ENCODE results near the gene ZFHX2. TPM values are rescaled to one million over a fixed set of nuclear protein-coding genes. Genes with fewer than 3 reads are reported as not detected.

Gene ZFHX2
- total and polyA plus RNA-seq, 2 of the 13 experiments (the other 11 are each of a cell fraction or from before 2014, with no cell fraction given): 0.17 to 0.44 TPM

- TF ChIP-seq, protein P1, sequence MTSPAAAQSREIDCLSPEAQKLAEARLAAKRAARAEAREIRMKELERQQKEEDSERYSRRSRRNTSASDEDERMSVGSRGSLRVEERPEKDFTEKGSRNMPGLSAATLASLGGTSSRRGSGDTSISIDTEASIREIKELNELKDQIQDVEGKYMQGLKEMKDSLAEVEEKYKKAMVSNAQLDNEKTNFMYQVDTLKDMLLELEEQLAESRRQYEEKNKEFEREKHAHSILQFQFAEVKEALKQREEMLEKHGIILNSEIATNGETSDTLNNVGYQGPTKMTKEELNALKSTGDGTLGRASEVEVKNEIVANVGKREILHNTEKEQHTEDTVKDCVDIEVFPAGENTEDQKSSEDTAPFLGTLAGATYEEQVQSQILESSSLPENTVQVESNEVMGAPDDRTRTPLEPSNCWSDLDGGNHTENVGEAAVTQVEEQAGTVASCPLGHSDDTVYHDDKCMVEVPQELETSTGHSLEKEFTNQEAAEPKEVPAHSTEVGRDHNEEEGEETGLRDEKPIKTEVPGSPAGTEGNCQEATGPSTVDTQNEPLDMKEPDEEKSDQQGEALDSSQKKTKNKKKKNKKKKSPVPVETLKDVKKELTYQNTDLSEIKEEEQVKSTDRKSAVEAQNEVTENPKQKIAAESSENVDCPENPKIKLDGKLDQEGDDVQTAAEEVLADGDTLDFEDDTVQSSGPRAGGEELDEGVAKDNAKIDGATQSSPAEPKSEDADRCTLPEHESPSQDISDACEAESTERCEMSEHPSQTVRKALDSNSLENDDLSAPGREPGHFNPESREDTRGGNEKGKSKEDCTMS (CRISPR knock-in tag; conservative IDR thresholded peaks at IDR 0.05): peak; percentile 95
- TF ChIP-seq KLF9 (CRISPR knock-in tag; IDR thresholded peaks at IDR 0.05; ENCODE audit: low read depth) (peak; percentile 84; the same call in 1 of the 2 replicates), SMC3 (IDR thresholded peaks at IDR 0.05; ENCODE audit: low read length) (no peak; the same call in 1 of the 2 replicates), HMGA1 (CRISPR knock-in tag; conservative IDR thresholded peaks at IDR 0.05) (no peak), REPIN1 (CRISPR knock-in tag; IDR thresholded peaks at IDR 0.05; ENCODE audit: borderline replicate concordance, low read depth) (peak; percentile 100), ZNF850 (CRISPR knock-in tag; conservative IDR thresholded peaks at IDR 0.05) (peak; percentile 98), NFKB2 (CRISPR knock-in tag; IDR thresholded peaks at IDR 0.05; ENCODE audit: borderline replicate concordance) (peak; percentile 100), NBN (conservative IDR thresholded peaks at IDR 0.05) (no peak), ATF2 (CRISPR knock-in tag; IDR thresholded peaks at IDR 0.05) (peak; percentile 98), SMARCE1 (IDR thresholded peaks at IDR 0.05; ENCODE audit: borderline replicate concordance) (no peak), TBL1XR1 (IDR thresholded peaks at IDR 0.05; ENCODE audit: borderline replicate concordance, low read length, partially characterized antibody) (peak; percentile 47), HNF1A (IDR thresholded peaks at IDR 0.05; ENCODE audit: low read depth) (no peak), HNF1A (CRISPR knock-in tag; IDR thresholded peaks at IDR 0.05; ENCODE audit: borderline replicate concordance) (peak; percentile 91; the same call in 1 of the 2 replicates), NR1H2 (CRISPR knock-in tag; IDR thresholded peaks at IDR 0.05; ENCODE audit: borderline replicate concordance, low read depth) (peak; percentile 91; the same call in 1 of the 2 replicates), ZNF510 (CRISPR knock-in tag; IDR thresholded peaks at IDR 0.05; ENCODE audit: low read depth) (peak; percentile 87)
Observed at GRCh38 chr14:23555882-23556699, 4.5 kb upstream of the ZFHX2 start, which contains the start of gene THTPA (continued).

Data from HepG2 (cell line).